Dedifferentiated amniotic fluid mesenchymal stem cell (primary cell): ENCODE data around the gene LITAF.
A peak's percentile ranks its signal among the peaks of the same experiment; 100 is the strongest.

ENCODE experiments used
- DNase-seq: peaks from one replicate; pipeline ENCODE4 v3.0.0-alpha.2; 2016; ENCODE audit errors: extremely low spot score

LITAF gene

DNA sequence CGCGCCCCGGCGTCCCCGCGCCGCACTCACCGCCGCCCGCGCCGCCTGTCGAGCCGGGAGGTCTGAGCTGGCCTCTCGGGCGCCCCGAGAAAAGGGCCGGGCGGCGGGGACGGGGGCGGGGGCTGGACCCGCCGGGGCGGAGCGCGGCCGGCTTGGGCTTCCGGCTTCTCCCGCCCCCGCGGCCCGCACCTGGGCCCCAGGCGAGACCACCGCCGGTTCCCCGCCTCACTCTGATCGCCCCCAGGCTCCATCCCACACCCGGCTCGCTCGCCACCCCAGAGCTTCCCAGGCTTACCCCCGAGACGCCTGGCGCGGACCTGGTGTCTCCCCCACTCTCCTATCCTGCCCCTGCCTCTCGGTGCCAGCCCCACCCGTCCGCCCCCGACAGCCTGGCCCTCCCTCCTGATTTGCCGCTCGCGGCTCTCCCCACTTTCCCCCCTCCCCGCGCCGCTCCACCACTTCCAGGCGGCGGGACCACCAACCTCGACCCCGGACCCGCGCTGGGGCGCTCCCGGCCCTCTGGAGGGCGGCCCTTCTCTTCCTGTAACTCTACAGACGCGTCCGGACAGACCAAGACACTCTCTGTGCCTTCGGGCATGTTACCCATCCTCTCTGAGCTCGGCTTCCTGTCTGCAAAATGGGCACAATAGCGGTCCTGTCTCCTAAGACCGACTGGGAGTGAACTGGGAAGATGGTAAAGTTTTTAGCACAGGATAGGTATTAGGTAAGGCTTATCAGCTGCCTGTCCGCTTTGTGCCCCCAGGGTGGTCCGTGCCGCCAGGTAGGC lies at the start of gene LITAF:
LITAF (minus strand) TSS at position 64 of the 787 bp plus-strand sequence. CDS start 30,189 bp downstream, outside the sequence.
- DNase-seq = no peak

DNA sequence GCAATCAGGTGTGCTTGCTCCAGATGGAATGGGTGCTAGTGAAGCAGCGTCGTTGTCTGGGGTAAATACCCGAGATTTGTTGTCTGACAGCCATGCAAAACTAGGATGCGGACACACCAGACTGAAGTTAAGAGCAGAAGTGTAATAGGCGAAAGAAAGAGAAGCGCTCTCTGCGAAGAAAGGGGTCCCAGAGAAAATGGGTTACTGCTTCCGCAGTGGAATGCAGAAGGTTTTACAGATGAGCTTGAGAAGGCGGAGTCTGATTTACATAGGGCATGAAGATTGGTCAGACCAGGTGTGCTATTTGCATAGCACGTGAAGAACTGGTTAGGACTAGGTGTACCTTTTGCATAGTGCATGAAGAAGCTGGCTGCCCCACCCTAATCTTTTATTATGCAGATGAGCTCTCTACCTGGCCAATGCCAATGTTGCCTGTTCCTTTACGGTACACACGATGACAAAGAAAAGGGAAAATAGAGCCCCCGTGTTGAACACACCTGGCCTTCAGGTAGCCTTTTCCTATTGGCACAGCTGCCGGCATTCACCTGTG lies 49.5 kb upstream of the LITAF start:
- no peak for DNase-seq

DNA sequence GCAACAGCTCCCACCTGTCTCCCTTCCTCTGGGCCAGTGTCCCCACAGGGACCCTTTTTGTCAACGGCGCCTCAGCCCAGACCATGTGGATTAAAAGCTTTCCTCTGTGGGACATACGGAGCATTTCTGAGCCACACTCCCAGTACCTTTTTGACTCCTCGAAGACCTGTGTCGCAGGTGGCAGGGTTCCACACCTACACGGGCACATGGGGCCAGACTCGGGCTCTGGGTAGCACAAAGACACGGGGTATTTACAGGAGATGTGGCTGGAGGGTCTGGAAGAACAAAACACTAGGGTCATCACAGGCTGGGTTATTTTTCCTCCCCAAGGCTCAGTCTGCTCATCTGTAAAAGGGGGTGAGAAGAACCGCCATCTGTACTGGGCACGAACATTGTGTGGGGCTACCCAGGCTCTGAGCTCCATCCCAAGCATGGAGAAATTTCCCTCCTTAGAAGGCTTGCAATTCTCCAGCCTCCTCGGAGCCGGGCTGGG lies 49.0 kb upstream of the LITAF start:
- DNase-seq = no peak

DNA sequence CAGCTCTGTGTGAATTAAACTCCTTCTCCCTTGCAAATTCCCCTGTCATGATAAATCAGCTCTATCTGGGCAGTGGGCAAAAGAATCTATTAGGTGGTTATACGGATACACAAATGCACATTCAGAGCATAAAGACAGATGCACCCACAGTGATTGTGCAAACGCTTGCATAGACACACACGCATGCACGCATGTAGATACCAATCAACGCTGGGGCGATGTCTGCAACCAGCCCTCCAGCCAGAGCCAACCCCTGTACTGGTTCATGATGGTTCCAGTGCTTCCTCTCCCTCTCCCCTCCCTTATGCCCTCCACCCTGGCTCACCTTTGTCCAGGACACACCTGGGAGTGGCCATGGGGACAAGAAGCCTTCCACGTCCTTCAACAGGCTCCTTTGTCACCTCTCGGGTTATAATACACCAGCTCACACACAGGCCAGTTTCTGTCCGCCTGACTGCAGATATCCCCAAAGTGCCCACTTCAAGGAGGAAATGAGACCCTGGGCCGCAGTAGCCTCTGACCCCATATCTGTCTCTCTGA lies 48.5 kb upstream of the LITAF start:
- no peak for DNase-seq

- no peak for DNase-seq
Observed at GRCh38 chr16:11634312-11634711, 47.6 kb upstream of the LITAF start.

DNA sequence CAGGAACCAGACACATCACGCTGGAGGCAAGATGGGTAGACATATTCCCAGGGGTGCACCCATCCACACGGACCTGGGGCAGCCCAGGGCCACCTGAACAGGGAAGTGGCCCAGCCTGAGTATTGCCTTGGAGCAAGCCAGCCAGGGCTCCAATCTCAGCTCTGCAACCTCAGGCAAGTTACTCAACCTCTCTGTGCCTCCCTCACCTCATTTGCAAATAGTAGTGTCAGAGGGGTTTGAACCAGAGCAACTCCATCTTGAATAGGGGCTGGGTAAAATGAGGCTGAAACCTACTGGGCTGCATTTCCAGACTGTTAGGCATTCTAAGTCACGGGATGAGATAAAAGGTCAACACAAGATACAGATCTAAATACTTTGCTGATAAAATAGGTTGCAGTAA lies 46.4 kb upstream of the LITAF start:
- no peak for DNase-seq

DNA sequence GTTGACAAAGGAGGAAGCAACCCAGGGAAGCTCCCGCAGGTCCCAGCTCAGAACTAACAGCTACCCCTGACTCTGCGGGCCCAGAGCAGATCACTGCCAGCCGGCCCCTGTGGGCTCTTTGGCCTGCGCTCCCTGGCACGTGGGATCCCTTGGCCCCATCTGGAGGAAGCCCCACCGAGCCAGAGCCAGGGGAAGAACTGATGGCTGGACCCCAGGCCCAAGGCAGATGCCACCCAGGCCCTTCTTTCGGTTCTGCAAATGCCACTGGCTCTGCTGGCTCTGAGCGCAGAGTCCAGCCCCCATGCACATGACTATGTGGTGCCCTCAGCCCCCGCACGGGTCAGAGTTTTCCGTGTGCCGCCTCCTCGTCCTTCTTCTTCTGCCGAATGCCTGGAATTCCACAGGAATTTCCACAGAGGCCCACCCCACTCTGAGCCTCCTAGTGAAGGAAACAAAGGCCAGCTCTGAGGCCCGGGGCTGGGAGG lies 45.8 kb upstream of the LITAF start:
- peak; percentile 93 for DNase-seq

DNA sequence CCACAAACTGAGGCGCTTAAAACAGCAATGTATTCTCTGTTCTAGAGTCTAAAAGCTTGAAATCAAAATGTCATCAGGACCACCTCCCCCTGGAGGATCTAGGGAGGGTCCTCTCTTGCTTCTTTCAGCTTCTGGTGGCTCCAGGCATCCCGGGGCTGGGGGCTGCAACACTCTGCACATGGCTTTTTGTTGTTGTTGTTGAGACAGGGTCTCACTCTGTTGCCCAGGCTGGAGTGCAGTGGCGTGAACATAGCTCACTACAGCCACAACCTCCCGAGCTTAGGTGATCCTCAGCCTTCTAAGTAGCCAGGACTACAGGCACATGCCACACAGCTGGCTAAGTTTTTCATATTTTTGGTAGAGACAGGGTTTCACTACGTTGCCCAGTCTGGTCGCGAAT lies 44.5 kb upstream of the LITAF start:
- no peak for DNase-seq

GRCh38 chr16:11630768-11631056 lies 44.0 kb upstream of the LITAF start:
- DNase-seq = no peak

DNA sequence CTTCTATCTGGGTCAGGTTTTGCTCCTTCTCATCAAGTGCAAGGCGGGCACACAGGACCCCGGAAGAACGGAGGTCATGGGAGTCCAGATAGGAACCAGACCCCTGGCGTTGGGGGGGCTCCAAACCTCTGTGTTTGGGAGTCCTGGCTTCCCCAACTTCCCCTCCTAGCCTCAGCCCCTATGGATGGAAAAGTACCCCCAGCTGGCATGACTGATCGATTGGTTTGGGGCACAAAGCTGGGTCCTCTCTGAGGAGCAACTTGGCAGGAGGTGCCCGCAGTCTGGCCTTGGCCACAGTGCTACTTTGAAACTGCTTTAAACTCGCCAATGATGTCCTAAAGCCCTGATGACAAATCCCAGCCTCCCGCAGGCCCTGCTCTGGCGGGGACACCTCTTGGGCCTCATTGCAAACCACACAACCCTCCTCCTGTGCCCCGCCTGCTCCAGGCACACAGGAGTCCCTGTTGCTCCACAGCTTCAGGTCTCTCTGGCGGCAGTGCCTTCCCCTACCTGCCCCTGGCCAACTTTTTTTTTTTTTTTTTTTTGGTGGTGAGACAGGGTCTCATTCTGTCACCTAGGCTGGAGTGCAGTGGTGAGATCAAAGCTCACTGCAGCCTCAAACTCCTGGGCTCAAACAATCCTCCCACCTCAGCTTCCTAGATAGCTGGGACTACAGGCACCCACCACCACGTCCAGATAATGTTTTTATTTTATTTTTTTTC lies 43.5 kb upstream of the LITAF start:
- DNase-seq = no peak

DNA sequence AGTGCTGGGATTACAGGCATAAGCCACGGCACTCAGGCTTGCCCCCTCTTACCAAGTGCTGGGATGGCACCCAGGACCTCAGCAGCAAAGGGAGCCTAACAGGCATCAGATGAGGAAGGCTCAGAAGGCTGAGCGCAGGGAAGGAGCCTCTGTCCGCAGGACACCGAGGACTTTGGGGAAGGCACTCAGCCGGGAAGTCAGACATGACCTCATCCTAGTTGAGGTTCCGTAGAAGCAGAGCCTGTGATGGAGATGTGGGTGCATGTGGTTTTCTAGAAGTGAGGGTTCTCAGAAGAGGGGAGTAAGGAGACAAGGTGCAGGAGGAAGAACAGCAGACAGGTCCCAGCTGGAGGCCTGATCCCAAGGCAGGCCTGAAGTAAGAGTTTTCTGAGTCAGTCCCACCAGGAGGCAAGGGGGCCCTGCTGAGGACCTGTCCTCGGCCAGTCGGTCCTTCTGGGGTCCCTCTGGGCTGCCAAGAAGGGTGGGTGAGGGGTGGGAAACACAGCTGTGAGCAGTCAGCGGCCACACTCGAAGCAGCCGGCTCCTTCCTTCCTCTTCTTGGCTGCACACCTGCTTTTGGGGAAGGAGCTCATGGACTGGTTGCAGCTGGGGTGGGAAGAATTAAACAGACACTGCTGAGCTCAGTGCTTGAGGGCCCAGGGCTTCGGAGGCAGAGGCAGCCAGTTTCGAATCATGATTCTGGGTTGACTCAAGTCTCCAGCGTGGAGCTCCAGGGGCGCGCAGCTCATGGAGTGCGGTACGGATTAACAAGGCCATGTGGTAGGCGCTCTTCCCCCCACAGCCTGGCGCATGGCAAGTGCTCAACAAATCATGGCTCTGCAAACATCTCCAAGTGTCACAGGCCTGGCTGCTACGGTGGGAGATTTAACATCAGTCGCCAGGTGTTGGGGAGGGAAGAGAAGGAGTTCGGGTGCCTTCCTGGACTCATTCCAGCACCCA lies 42.6 kb upstream of the LITAF start:
- DNase-seq = no peak

DNA sequence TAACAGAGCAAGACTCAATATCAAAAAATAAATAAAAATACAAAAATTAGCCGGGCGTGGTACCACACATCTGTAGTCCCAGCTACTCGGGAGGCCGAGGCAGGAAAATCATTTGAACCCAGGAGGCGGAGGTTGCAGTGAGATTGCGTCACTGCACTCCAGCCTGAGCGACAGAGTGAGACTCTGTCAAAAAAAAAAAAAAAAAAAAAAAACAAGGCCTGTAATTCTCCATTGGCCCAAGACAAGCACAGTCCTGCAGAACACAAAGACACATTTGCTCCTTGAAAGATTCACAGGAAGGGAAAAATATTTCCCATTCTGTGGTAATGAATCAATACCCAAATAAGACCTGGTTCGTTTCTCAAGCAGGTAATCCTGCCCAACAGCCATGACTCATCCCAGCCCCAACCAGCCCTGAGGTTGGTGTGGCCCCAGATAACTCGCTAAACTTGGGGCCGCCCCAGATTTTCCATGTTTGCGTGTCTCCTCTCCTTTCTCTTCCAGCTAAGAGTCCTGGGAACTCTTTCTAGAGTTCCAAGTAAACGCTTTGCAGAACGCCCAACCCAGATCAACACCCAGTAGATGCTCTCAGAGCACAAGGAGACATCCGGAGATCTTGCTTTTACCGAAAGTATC lies 41.2 kb upstream of the LITAF start:
- DNase-seq = no peak

DNA sequence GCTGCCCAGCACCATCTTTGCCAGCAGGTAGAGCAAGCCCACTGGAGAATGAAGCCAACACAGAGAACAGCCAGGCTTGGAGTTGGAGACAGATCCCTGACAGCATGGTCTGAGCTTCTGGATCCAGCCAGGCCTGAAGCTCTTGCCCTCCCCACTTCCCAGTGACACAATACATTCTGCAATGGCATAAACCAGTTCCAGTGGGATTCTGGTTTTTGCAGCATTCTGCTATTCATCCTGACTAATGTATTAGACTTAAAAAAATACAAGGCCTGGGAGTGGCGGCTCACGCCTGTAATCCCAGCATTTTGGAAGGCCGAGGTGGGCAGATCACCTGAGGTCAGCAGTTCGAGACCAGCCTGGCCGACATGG lies 40.6 kb upstream of the LITAF start:
- DNase-seq = no peak

DNA sequence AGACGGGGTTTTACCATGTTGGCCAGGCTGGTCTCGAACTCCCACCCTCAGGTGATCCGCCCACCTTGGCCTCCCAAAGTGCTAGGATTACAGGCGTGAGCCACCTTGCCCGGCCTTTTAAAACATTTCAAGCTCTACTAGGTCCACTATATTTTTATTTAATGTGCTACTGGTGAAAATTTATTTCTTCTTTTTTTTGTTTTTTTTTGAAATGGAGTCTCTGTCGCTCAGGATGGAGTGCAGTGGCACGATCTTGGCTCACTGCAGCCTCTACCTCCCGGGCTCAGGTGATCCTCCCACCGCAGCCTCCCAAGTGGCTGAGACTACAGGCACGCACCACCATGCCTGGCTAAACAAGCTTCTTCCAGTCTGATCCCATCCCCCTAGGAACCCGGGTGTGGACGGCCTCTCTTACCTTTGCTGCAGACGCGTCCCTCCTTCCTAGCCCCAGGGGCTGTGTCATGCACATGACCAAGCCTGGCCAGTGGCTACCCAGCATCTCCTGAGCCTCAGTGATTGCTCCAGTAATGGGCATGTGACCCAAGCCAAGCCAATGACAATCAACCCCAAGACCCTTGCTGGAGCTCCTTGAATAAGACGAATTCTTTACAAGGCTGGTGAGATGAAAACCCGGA lies 40.1 kb upstream of the LITAF start:
- DNase-seq = no peak

GRCh38 chr16:11625769-11626168 lies 39.0 kb upstream of the LITAF start:
- no peak for DNase-seq

DNA sequence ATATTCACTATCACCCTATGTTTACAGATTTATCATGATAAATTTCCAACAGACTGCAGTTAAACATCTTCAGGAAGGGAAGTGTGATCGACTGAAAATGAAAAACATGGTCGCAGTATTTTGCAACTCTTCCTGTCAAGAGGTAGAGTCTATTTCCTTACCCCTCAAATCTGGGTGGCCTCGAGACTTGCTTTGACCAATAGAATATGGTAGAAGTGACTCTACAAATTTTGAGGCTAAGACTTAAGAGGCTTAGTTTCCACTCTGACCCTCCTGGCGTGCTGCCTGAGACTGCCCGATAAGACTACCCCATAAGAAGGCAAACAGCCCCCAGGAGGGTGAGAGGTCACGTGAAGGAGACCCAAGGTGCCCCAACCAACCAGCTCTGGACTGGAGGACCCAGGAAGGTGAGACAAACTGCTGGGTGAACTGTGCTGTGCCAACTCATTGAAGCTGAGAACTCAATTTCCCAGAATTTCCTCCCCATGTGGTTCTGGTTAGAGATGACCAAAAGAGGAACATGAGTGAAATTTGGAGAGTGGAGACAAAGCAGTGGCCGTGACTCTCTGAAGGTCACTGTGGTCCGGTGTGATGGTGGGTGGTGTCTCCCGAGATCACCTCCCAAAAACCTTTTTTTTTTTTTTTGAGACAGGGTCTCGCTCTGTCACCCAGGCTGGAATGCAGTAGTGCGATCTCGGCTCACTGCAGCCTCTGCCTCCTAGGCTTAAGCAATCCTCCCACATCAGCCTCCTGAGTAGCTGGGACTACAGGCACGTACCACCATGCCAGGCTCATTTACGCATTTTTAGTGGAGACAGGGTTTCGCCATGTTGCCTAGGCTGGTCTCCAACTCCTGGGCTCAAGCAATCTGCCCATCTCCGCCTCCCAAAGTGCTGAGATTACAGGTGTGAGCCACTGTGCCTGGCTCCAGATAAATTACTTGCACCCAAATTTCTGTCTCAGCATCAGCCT lies 38.2 kb upstream of the LITAF start:
- DNase-seq = no peak

GRCh38 chr16:11624205-11624604 lies 37.5 kb upstream of the LITAF start:
- DNase-seq = no peak

- peak; percentile 43 for DNase-seq
Observed at GRCh38 chr16:11621920-11622651, 35.4 kb upstream of the LITAF start.

GRCh38 chr16:11621539-11621919 lies 34.8 kb upstream of the LITAF start:
- no peak for DNase-seq
